Endodermal cell (in vitro differentiated cells): Measurements from ENCODE around the gene NCAM2. TPM values are rescaled to one million over a fixed set of nuclear protein-coding genes. Genes with fewer than 3 reads are reported as not detected.

Experiments
- DNase-seq: peaks from one replicate; pipeline ENCODE4 v3.0.0-alpha.2; 2017
- H3K27ac ChIP-seq: 2 replicates; pipeline ENCODE4 v1.5.1; 2013; ENCODE audit warnings: mild to moderate bottlenecking, low read depth, low read length, moderate library complexity
- H3K27me3 ChIP-seq: 2 replicates; pipeline ENCODE4 v1.6.1; 2013; ENCODE audit warnings: mild to moderate bottlenecking, low read length, moderate library complexity; ENCODE audit not compliant: insufficient read depth, control insufficient read depth, poor library complexity, severe bottlenecking
- H3K36me3 ChIP-seq: 2 replicates; pipeline ENCODE4 v1.7.0; 2013; ENCODE audit warnings: mild to moderate bottlenecking, low read length, moderate library complexity; ENCODE audit not compliant: control insufficient read depth, insufficient read depth
- H3K4me1 ChIP-seq: one replicate; pipeline ENCODE4 v1.7.0; 2013; ENCODE audit warnings: low read length; ENCODE audit not compliant: control insufficient read depth, insufficient read depth
- H3K4me3 ChIP-seq: 2 replicates; pipeline ENCODE4 v1.5.1; 2013; ENCODE audit warnings: mild to moderate bottlenecking, low read length, moderate library complexity
- H3K9ac ChIP-seq: 2 replicates; pipeline ENCODE4 v1.6.1; 2013; ENCODE audit warnings: mild to moderate bottlenecking, low read length, moderate library complexity; ENCODE audit not compliant: poor library complexity, severe bottlenecking; ENCODE audit errors: extremely low read depth
- H3K9me3 ChIP-seq: 2 replicates; pipeline ENCODE4 v1.6.1; 2013; ENCODE audit warnings: mild to moderate bottlenecking, low read length, moderate library complexity; ENCODE audit not compliant: control insufficient read depth
- H3K27ac Mint-ChIP-seq: 2 replicates; pipeline ENCODE4 v1.8.0; 2020; ENCODE audit warnings: mixed read lengths
- H3K27me3 Mint-ChIP-seq: 2 replicates; pipeline ENCODE4 v1.8.0; 2021; ENCODE audit warnings: mild to moderate bottlenecking, mixed read lengths; ENCODE audit not compliant: insufficient read depth
- H3K36me3 Mint-ChIP-seq: 2 replicates; pipeline ENCODE4 v1.8.0; 2020; ENCODE audit warnings: low read depth, mixed read lengths
- H3K4me1 Mint-ChIP-seq: 2 replicates; pipeline ENCODE4 v1.8.0; 2020; ENCODE audit warnings: mixed read lengths
- H3K4me3 Mint-ChIP-seq: 2 replicates; pipeline ENCODE4 v1.8.0; 2020; ENCODE audit warnings: mild to moderate bottlenecking, moderate library complexity, mixed read lengths
- H3K9me3 Mint-ChIP-seq: 2 replicates; pipeline ENCODE4 v1.8.0; 2020; ENCODE audit warnings: mild to moderate bottlenecking, mixed read lengths
- WGBS, 2 experiments: methylation state at CpG; one replicate each; pipeline versions ENCODE4 v1.1.5 to v1.1.7; 2013; ENCODE audit warnings: missing lambda C conversion rate in 2 of 2, mixed read lengths in 1 of 2; ENCODE audit not compliant: insufficient coverage in 1 of 2, insufficient read length in 1 of 2; 5-methylcytosine and 5-hydroxymethylcytosine counted together
- total RNA-seq, 2 donors: library from RNA; stranded (reverse); fragmentation: NEBNext Ultra II Directional in 1 of 2; extraction: Animal tissue kit (Norgen Biotek cat#: 25700) in 1 of 2; gene quantifications; 2 replicates in 1 of 2; 3 replicates in 1 of 2; pipeline ENCODE4 v1.2.1, GENCODE V29; 2021
- TF ChIP-seq, protein P1 (sequence below): fragments of 200-600 bp; sonication (generic); conservative IDR thresholded peaks from 2 replicates; pipeline ENCODE4 v1.5.0; 2021; ENCODE audit warnings: antibody characterized with exemption, mild to moderate bottlenecking

The NCAM2 gene
- total RNA-seq, 2 donors from 2014 or later = 0.46 to 0.69 TPM

GRCh38 chr21:21204366-21204996, 206.3 kb downstream of the NCAM2 start:
- H3K4me3 Mint-ChIP-seq = no peak overlapping the region
- no peaks in the 10 kb centered on the region for H3K9me3 Mint-ChIP-seq
- whole genome bisulfite sequencing, 2 experiments = 88 to 93% methylated on average over 2 to 4 of the region's 5 CpGs
- H3K4me1 ChIP-seq = no peaks in the 10 kb centered on the region
- no peaks in the 10 kb centered on the region for H3K4me1 Mint-ChIP-seq
- DNase-seq = no peak
- no peak overlapping the region for H3K27ac ChIP-seq
- H3K27ac Mint-ChIP-seq = no peak overlapping the region
- H3K9ac ChIP-seq = no peak overlapping the region
- TF ChIP-seq, protein P1, sequence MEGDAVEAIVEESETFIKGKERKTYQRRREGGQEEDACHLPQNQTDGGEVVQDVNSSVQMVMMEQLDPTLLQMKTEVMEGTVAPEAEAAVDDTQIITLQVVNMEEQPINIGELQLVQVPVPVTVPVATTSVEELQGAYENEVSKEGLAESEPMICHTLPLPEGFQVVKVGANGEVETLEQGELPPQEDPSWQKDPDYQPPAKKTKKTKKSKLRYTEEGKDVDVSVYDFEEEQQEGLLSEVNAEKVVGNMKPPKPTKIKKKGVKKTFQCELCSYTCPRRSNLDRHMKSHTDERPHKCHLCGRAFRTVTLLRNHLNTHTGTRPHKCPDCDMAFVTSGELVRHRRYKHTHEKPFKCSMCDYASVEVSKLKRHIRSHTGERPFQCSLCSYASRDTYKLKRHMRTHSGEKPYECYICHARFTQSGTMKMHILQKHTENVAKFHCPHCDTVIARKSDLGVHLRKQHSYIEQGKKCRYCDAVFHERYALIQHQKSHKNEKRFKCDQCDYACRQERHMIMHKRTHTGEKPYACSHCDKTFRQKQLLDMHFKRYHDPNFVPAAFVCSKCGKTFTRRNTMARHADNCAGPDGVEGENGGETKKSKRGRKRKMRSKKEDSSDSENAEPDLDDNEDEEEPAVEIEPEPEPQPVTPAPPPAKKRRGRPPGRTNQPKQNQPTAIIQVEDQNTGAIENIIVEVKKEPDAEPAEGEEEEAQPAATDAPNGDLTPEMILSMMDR = no peak
- no peak overlapping the region for H3K4me3 ChIP-seq
- H3K36me3 ChIP-seq = no peaks in the 10 kb centered on the region
- H3K9me3 ChIP-seq = no peaks in the 10 kb centered on the region
- H3K27me3 ChIP-seq = no peaks in the 10 kb centered on the region
- H3K36me3 Mint-ChIP-seq = no peaks in the 10 kb centered on the region
- H3K27me3 Mint-ChIP-seq = no peaks in the 10 kb centered on the region

DNA sequence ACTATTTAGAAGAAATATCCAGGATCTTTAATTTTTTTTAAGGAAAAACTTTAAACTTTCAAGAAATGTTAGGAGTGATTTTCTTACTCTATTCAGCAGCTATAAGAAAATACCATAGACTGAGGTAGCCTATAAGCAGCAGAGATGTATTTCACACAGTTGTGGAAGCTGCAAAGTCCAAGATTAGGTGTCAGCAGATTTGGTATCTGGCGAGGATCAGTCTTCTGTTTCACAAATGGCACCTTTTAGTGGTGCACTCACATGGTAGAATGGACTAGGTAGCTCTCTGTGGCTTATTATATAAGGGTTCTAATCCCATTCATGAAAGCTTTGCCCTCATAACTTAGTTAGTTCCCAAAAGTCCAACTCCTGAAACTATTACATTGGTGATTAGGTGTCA, 207.4 kb downstream of the NCAM2 start:
- no peak for DNase-seq
- Mint-ChIP-seq H3K4me3 (no peak overlapping the region), H3K9me3 (no peaks in the 10 kb centered on the region), H3K27me3 (no peaks in the 10 kb centered on the region), H3K36me3 (no peaks in the 10 kb centered on the region), H3K27ac (no peak overlapping the region), H3K4me1 (no peaks in the 10 kb centered on the region)
- TF ChIP-seq, protein P1 = no peak
- Histone ChIP-seq H3K4me3 (no peak overlapping the region), H3K27me3 (no peaks in the 10 kb centered on the region), H3K9me3 (no peaks in the 10 kb centered on the region), H3K4me1 (no peaks in the 10 kb centered on the region), H3K27ac (no peak overlapping the region), H3K36me3 (no peaks in the 10 kb centered on the region), H3K9ac (no peak overlapping the region)
- 91 to 100% methylated on average over 1 of the region's 1 CpG for WGBS, 2 experiments

DNA sequence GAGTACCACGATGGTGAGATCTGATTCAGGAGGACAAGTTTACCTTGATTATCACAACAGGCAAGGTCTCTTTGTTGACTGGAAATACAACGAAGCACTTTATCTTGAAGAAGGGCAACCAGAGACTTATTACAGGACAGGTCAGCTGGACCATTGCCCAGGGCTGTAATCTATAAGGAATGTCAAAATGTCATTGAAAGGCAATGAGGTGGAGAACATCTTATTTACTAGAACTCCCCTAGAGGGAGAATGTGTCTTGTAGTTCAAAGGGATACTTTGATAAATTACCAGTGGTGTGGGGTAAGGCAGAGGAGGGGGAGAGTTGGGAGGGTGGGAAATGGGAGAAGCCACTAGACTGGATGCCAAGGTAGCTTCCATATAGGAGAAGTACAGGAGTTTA, 212.3 kb downstream of the NCAM2 start:
- H3K4me3 Mint-ChIP-seq = no peak overlapping the region
- no peaks in the 10 kb centered on the region for H3K9me3 Mint-ChIP-seq
- TF ChIP-seq, protein P1 = no peak
- no peak overlapping the region for H3K4me3 ChIP-seq
- H3K4me1 Mint-ChIP-seq = no peaks in the 10 kb centered on the region
- DNase-seq = no peak
- H3K36me3 Mint-ChIP-seq = no peaks in the 10 kb centered on the region
- H3K9ac ChIP-seq = no peak overlapping the region
- WGBS, 2 experiments = 83 to 93% methylated on average over 1 to 2 of the region's 2 CpGs
- no peak overlapping the region for H3K27ac ChIP-seq
- H3K4me1 ChIP-seq = no peaks in the 10 kb centered on the region
- no peaks in the 10 kb centered on the region for H3K27me3 Mint-ChIP-seq
- H3K36me3 ChIP-seq = no peaks in the 10 kb centered on the region
- H3K9me3 ChIP-seq = no peaks in the 10 kb centered on the region
- H3K27ac Mint-ChIP-seq = no peak overlapping the region
- H3K27me3 ChIP-seq = no peaks in the 10 kb centered on the region
